Astrocyte (in vitro differentiated cells and primary cell): Measurements from ENCODE around the gene SLC27A2. TPM values are rescaled to one million over a fixed set of nuclear protein-coding genes. Genes with fewer than 3 reads are reported as not detected.

Source experiments
- DNase-seq: peaks from one replicate; pipeline ENCODE4 v3.0.0-alpha.2; 2010; ENCODE audit warnings: low read depth
- FAIRE-seq: peaks from 2 replicates; lab custom pipeline; 2011; peaks lifted over from hg19 to GRCh38; lab: Jason Lieb, UNC
- H2AFZ ChIP-seq: 2 replicates; pipeline ENCODE4 v1.6.0; 2012; ENCODE audit warnings: low read depth, low read length, inconsistent platforms
- H3K27ac ChIP-seq: 2 replicates; pipeline ENCODE4 v1.5.1; 2011; ENCODE audit warnings: low read depth, low read length, inconsistent platforms
- H3K27me3 ChIP-seq: 2 replicates; pipeline ENCODE4 v1.6.0; 2011; ENCODE audit warnings: low read length, inconsistent platforms; ENCODE audit not compliant: insufficient read depth
- H3K36me3 ChIP-seq: 2 replicates; pipeline ENCODE4 v1.5.1; 2011; ENCODE audit warnings: low read length, inconsistent platforms; ENCODE audit not compliant: insufficient read depth
- H3K4me1 ChIP-seq: 2 replicates; pipeline ENCODE4 v1.5.1; 2011; ENCODE audit warnings: low read length, inconsistent platforms; ENCODE audit not compliant: insufficient read depth
- H3K4me2 ChIP-seq: 2 replicates; pipeline ENCODE4 v1.6.0; 2012; ENCODE audit warnings: low read length, inconsistent platforms
- H3K4me3 ChIP-seq: 2 replicates; pipeline ENCODE4 v1.5.1; 2011; ENCODE audit warnings: low read depth, mild to moderate bottlenecking, low read length, inconsistent platforms; ENCODE audit not compliant: insufficient read depth
- H3K79me2 ChIP-seq: 2 replicates; pipeline ENCODE4 v1.6.0; 2012; ENCODE audit warnings: mild to moderate bottlenecking, low read length, inconsistent platforms; ENCODE audit not compliant: insufficient read depth
- H3K9ac ChIP-seq: 2 replicates; pipeline ENCODE4 v1.6.0; 2012; ENCODE audit warnings: mild to moderate bottlenecking, low read length, inconsistent platforms
- H3K9me3 ChIP-seq: 2 replicates; pipeline ENCODE4 v1.5.1; 2012; ENCODE audit warnings: low read depth, mild to moderate bottlenecking, low read length, inconsistent platforms; ENCODE audit not compliant: insufficient read depth
- H4K20me1 ChIP-seq: 2 replicates; pipeline ENCODE4 v1.6.0; 2012; ENCODE audit warnings: low read length, inconsistent platforms; ENCODE audit not compliant: insufficient read depth
- H3K27ac Mint-ChIP-seq: one replicate; pipeline ENCODE4 v1.8.0; 2021; ENCODE audit warnings: mild to moderate bottlenecking, mixed read lengths; ENCODE audit not compliant: unreplicated experiment
- H3K27me3 Mint-ChIP-seq: one replicate; pipeline ENCODE4 v1.8.0; 2021; ENCODE audit warnings: low read depth, mixed read lengths; ENCODE audit not compliant: unreplicated experiment
- H3K36me3 Mint-ChIP-seq: one replicate; pipeline ENCODE4 v1.8.0; 2021; ENCODE audit warnings: low read depth, mixed read lengths; ENCODE audit not compliant: unreplicated experiment
- H3K4me1 Mint-ChIP-seq: one replicate; pipeline ENCODE4 v1.8.0; 2021; ENCODE audit warnings: low read depth, mixed read lengths; ENCODE audit not compliant: unreplicated experiment
- H3K4me3 Mint-ChIP-seq: one replicate; pipeline ENCODE4 v1.8.0; 2021; ENCODE audit warnings: mild to moderate bottlenecking, moderate library complexity, mixed read lengths; ENCODE audit not compliant: unreplicated experiment
- H3K9me3 Mint-ChIP-seq: one replicate; pipeline ENCODE4 v1.8.0; 2021; ENCODE audit warnings: mild to moderate bottlenecking, mixed read lengths; ENCODE audit not compliant: unreplicated experiment
- CTCF ChIP-seq: IDR thresholded peaks from 2 replicates; pipeline ENCODE4 v1.5.1; 2011; ENCODE audit warnings: low read depth, mild to moderate bottlenecking, inconsistent platforms, low read length, moderate library complexity; ENCODE audit not compliant: insufficient read depth
- EZH2 ChIP-seq: IDR thresholded peaks from 2 replicates; pipeline ENCODE4 v1.6.1; 2012; ENCODE audit warnings: mild to moderate bottlenecking, low read length, inconsistent platforms; ENCODE audit not compliant: insufficient read depth
- total RNA-seq: library from RNA; stranded (reverse); gene quantifications from 2 replicates; pipeline ENCODE4 v1.2.1, GENCODE V29; 2021

SLC27A2 gene
- total RNA-seq, 1 donor from 2014 or later = 0.82 TPM

- no peak overlapping the region for H3K9ac ChIP-seq
- no peak overlapping the region for H3K4me2 ChIP-seq
- no peak for TF ChIP-seq CTCF
- no peaks in the 10 kb centered on the region for H4K20me1 ChIP-seq
- no peak for DNase-seq
- Mint-ChIP-seq H3K27me3 (no peaks in the 10 kb centered on the region), H3K9me3 (no peaks in the 10 kb centered on the region), H3K4me3 (no peak overlapping the region), H3K27ac (no peak overlapping the region), H3K4me1 (no peaks in the 10 kb centered on the region), H3K36me3 (no peaks in the 10 kb centered on the region)
- FAIRE-seq = no peak
- H3K27me3 ChIP-seq = peaks cover 5% of the 10 kb centered on the region
- no peak overlapping the region for H2AFZ ChIP-seq
- H3K4me1 ChIP-seq = no peaks in the 10 kb centered on the region
- H3K36me3 ChIP-seq = no peaks in the 10 kb centered on the region
- H3K4me3 ChIP-seq = no peak overlapping the region
- H3K79me2 ChIP-seq = no peaks in the 10 kb centered on the region
- H3K27ac ChIP-seq = no peak overlapping the region
- no peaks in the 10 kb centered on the region for H3K9me3 ChIP-seq
Measured at GRCh38 chr15:50233192-50233736, 51.3 kb downstream of the SLC27A2 start.

- Mint-ChIP-seq H3K9me3 (no peaks in the 10 kb centered on the region), H3K36me3 (no peaks in the 10 kb centered on the region), H3K27ac (no peak overlapping the region), H3K4me3 (no peak overlapping the region), H3K27me3 (peaks cover 2% of the 10 kb centered on the region), H3K4me1 (no peaks in the 10 kb centered on the region)
- TF ChIP-seq EZH2 (no peak), CTCF (no peak)
- Histone ChIP-seq H3K36me3 (no peaks in the 10 kb centered on the region), H3K27ac (no peak overlapping the region), H3K9me3 (no peaks in the 10 kb centered on the region), H3K4me1 (no peaks in the 10 kb centered on the region), H3K9ac (no peak overlapping the region), H3K4me2 (no peak overlapping the region), H3K27me3 (no peaks in the 10 kb centered on the region), H2AFZ (no peak overlapping the region), H3K79me2 (no peaks in the 10 kb centered on the region), H3K4me3 (no peak overlapping the region), H4K20me1 (no peaks in the 10 kb centered on the region)
- FAIRE-seq (no peak), DNase-seq (no peak)
Measured at GRCh38 chr15:50234764-50235163, 52.8 kb downstream of the SLC27A2 start.

- no peak for FAIRE-seq
- Histone ChIP-seq H3K4me3 (no peak overlapping the region), H2AFZ (no peak overlapping the region), H3K36me3 (no peaks in the 10 kb centered on the region), H3K9me3 (no peaks in the 10 kb centered on the region), H4K20me1 (no peaks in the 10 kb centered on the region), H3K27me3 (no peaks in the 10 kb centered on the region), H3K79me2 (no peaks in the 10 kb centered on the region), H3K9ac (no peak overlapping the region), H3K4me2 (no peak overlapping the region), H3K4me1 (no peaks in the 10 kb centered on the region), H3K27ac (no peak overlapping the region)
- no peak overlapping the region for H3K4me3 Mint-ChIP-seq
- peaks cover under 1% of the 10 kb centered on the region for H3K4me1 Mint-ChIP-seq
- H3K27ac Mint-ChIP-seq = no peak overlapping the region
- peaks cover 2% of the 10 kb centered on the region for H3K27me3 Mint-ChIP-seq
- no peak for DNase-seq
- no peaks in the 10 kb centered on the region for H3K9me3 Mint-ChIP-seq
- TF ChIP-seq CTCF = no peak
- TF ChIP-seq EZH2 = no peak
- H3K36me3 Mint-ChIP-seq = no peaks in the 10 kb centered on the region
Measured at GRCh38 chr15:50235794-50236193, 53.8 kb downstream of the SLC27A2 start.
